Fibroblast of mammary gland (primary cell): ENCODE data around the gene CD302.
"Not testable (repeated sequence)": the region's sequence is repeated elsewhere in the genome, so short reads cannot be mapped to it uniquely, and the experiment has no call there.

Experiments
- DNase-seq: peaks from one replicate; pipeline ENCODE4 v3.0.0-alpha.2; 2010; ENCODE audit warnings: low read depth
- H3K4me3 ChIP-seq: 2 replicates; pipeline ENCODE4 v1.5.1; 2011; ENCODE audit warnings: low read depth, mild to moderate bottlenecking, low read length, moderate library complexity; ENCODE audit not compliant: control insufficient read depth
- TF ChIP-seq, protein P1 (sequence below): conservative IDR thresholded peaks from 2 replicates; pipeline ENCODE4 v1.5.1; 2011; ENCODE audit warnings: low read depth, low read length, inconsistent platforms; ENCODE audit not compliant: control insufficient read depth, insufficient read depth

The CD302 gene

DNA sequence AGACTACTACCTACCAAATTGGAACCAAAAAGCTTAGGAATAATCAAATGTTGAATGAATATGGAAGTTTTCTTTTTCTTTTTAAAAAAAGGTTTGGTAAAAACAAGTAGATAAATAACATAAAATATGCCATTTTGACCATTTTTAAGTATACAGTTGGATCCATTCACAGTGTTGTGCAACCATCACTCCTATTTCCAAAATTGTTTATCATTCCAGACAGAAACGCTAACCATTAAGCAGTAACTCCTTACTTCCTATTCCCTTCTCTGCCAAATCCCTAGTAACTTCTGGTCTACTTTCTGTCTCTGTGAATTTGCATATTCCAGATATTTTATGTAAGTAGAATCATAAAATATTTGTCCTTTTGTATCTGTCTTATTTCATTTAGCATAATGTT, 39.8 kb downstream of the CD302 start:
- no peak for DNase-seq
- TF ChIP-seq, protein P1, sequence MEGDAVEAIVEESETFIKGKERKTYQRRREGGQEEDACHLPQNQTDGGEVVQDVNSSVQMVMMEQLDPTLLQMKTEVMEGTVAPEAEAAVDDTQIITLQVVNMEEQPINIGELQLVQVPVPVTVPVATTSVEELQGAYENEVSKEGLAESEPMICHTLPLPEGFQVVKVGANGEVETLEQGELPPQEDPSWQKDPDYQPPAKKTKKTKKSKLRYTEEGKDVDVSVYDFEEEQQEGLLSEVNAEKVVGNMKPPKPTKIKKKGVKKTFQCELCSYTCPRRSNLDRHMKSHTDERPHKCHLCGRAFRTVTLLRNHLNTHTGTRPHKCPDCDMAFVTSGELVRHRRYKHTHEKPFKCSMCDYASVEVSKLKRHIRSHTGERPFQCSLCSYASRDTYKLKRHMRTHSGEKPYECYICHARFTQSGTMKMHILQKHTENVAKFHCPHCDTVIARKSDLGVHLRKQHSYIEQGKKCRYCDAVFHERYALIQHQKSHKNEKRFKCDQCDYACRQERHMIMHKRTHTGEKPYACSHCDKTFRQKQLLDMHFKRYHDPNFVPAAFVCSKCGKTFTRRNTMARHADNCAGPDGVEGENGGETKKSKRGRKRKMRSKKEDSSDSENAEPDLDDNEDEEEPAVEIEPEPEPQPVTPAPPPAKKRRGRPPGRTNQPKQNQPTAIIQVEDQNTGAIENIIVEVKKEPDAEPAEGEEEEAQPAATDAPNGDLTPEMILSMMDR: no peak
- H3K4me3 ChIP-seq: no peak overlapping the region

DNA sequence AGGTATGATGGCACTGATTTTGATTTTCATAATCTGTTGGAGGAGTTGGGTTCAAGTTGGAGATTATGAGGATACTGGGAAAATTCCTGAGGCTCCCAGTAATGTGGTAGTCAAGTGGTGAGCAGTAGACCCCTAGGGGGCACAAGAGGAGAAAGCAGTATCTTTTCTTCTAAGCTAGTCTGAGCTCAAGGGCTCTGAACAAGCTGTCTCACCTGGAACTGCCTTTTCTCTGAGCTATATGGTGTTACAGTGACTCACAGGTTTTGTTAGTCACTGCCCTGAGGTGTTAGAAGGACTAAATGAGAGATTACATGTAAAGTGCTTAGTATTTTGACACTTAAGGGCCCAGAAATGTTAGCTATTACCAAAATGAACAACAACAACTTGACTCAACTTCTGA, 42.2 kb downstream of the CD302 start:
- TF ChIP-seq, protein P1: peak; percentile 38
- peak; percentile 38 for DNase-seq
- no peak overlapping the region for H3K4me3 ChIP-seq

DNA sequence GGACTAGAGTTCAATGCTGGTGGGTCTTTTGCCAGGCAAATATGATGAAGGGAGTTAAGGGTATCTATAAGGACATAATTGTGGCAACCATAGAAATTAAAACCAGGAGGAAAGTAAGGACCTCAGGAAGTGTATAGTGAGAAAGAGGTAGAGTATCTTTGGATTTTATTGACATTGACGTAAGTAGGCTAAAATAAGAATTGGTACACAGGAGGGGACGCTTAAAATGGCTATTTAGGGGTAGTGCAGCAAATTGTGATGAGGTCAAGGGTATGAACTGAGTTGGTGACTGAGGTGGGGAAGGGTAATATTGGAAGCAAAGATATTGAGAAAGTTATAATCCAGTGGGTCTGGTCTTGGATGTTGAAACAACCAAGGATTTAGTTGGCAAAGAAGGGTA, 43.0 kb downstream of the CD302 start:
- no peak for DNase-seq
- TF ChIP-seq, protein P1: no peak

DNA sequence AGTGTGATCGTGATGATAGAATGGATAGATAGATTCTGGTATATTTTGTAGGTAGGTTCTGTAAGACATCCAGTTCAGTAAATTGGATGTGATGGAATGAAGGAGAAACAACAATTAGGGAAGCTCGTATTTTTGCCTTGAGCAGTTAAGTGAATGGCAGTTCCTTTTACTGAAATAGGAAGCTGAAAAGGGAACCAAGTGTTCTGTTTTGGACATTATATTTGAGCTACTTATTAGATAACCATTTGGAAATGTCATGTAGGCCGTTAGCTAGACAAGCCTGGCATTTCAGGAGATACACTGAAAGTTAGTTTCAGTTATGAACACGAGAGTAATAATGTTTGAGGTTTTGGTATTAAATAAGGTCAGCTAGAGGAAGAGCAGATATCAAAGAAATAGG, 44.2 kb downstream of the CD302 start:
- DNase-seq: no peak
- no peak overlapping the region for H3K4me3 ChIP-seq
- TF ChIP-seq, protein P1: no peak

More for the DNA sequence above, 43.0 kb downstream of the CD302 start:
- H3K4me3 ChIP-seq: no peak overlapping the region

DNA sequence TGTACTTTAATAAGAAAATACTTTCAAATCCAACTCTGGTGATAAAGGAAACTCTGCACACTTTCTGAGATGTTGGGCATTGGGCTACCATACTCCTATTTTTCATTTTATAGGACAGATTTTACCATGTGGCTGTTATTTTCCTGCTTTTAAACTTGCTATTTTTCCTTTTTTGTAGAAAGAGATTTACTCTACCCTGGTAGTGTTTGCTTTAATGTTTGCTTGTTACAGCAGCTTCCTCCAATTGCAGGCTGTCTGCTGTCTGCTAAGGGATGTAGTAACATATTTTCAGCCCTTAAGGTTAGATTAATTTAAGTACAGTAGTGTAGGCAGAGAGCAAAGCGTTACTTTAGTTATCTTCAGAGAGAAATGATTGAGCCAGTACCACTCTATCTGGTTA, 47.1 kb downstream of the CD302 start:
- TF ChIP-seq, protein P1: no peak
- DNase-seq: no peak

DNA sequence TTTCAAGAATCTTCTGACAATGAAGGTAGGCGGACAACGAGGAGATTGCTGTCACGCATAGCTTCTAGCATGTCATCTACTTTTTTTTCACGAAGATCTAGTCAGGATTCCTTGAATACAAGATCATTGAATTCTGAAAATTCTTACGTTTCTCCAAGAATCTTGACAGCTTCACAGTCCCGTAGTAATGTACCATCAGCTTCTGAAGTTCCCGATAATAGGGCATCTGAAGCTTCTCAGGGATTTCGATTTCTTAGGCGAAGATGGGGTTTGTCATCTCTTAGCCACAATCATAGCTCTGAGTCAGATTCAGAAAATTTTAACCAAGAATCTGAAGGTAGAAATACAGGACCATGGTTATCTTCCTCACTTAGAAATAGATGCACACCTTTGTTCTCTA, 49.9 kb downstream of the CD302 start:
- DNase-seq: no peak
- TF ChIP-seq, protein P1: no peak
- H3K4me3 ChIP-seq: no peak overlapping the region

More for the DNA sequence above, 47.1 kb downstream of the CD302 start:
- H3K4me3 ChIP-seq: no peak overlapping the region

DNA sequence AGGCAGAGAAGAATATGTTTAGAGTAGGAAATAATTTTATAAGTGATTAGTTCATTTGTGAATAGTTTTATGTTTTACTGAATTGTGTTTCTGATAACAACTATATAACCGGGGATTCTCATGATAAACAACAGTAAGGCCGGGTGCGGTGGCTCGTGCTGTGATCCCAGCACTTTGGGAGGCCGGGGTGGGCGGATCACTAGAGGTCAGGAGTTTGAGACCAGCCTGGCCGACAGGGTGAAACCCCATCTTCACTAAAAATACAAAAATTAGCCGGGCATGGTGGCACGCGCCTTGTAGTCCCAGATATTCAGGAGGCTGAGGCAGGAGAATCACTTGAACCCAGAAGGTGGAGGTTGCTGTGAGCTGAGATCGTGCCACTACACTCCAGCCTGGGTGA, 52.8 kb downstream of the CD302 start:
- DNase-seq, H3K4me3 ChIP-seq: not testable (repeated sequence)
